A549 (cell line): ENCODE data around the gene ZNF24. TPM values are rescaled to one million over a fixed set of nuclear protein-coding genes. Genes with fewer than 3 reads are reported as not detected.

Experiments
- ATAC-seq, 2 experiments: fragments of 200-7000 bp in 1 of 2; fragments of >200 bp in 1 of 2; cut with Nextera tagmentation in 1 of 2; cut with Tn5 transposase in 1 of 2; 3 replicates each; pipeline versions ENCODE4 v1.8.0 to v1.9.1; 2018 to 2020; ENCODE audit warnings: mild to moderate bottlenecking in 1 of 2, moderate library complexity in 1 of 2
- CTCF ChIA-PET: fragments of 300-600 bp; sonication (Branson Sonifier 250); formaldehyde crosslinking; extraction: SDS; loops from one replicate; lab custom pipeline; 2021; ENCODE audit warnings: antibody characterized with exemption, inconsistent platforms; lab: Yijun Ruan, JAX
- POLR2A ChIA-PET: fragments of 350-600 bp; formaldehyde crosslinking; extraction: SDS; loops from one replicate; lab custom pipeline; 2021; ENCODE audit warnings: antibody characterized with exemption, inconsistent platforms; lab: Yijun Ruan, JAX
- DNase-seq, 2 experiments: peaks; one replicate each; pipeline versions ENCODE4 v3.0.0 to v3.0.0-alpha.2; 2011 to 2016; ENCODE audit warnings: low read depth in 1 of 2, low spot score in 1 of 2
- FAIRE-seq: peaks from 2 replicates; lab custom pipeline; 2011; peaks lifted over from hg19 to GRCh38; lab: Jason Lieb, UNC
- H3K27ac ChIP-seq, 2 experiments: fragments of >200 bp; sonication (Bioruptor Twin); formaldehyde crosslinking; 3 replicates each; pipeline ENCODE4 v1.5.1; 2016 to 2017
- H3K4me1 ChIP-seq: fragments of >200 bp; sonication (Bioruptor Twin); formaldehyde crosslinking; 3 replicates; pipeline ENCODE4 v1.6.1; 2016
- H3K4me2 ChIP-seq: fragments of >200 bp; sonication (Bioruptor Twin); formaldehyde crosslinking; 3 replicates; pipeline ENCODE4 v1.6.1; 2016
- H3K4me3 ChIP-seq: fragments of >200 bp; sonication (Bioruptor Twin); formaldehyde crosslinking; 3 replicates; pipeline ENCODE4 v1.5.1; 2016
- H3K9me3 ChIP-seq: fragments of >200 bp; sonication (Bioruptor Twin); formaldehyde crosslinking; 3 replicates; pipeline ENCODE4 v1.6.1; 2016
- BHLHE40 ChIP-seq: IDR thresholded peaks from 2 replicates; pipeline ENCODE4 v1.6.1; 2012; ENCODE audit warnings: low read depth, low read length, inconsistent platforms
- CBX2 ChIP-seq: fragments of 200-600 bp; sonication (generic); IDR thresholded peaks from 2 replicates; pipeline ENCODE4 v1.6.1; 2016; ENCODE audit warnings: low read depth, mild to moderate bottlenecking, borderline replicate concordance
- CBX8 ChIP-seq: fragments of 200-600 bp; sonication (generic); IDR thresholded peaks from 2 replicates; pipeline ENCODE4 v1.6.1; 2016
- CEBPB ChIP-seq, 2 experiments: fragments of >200 bp in 1 of 2; sonication (Bioruptor Twin) in 1 of 2; formaldehyde crosslinking in 1 of 2; IDR thresholded peaks; 2 replicates each; pipeline ENCODE4 v1.6.1; 2012 to 2016
- CHD4 ChIP-seq: fragments of 200-600 bp; sonication (generic); IDR thresholded peaks from 2 replicates; pipeline ENCODE4 v1.6.1; 2016; ENCODE audit warnings: antibody characterized with exemption, mild to moderate bottlenecking, borderline replicate concordance
- EHF ChIP-seq: fragments of 250-450 bp; sonication (Bioruptor Pico); IDR thresholded peaks from 2 replicates; pipeline ENCODE4 v1.5.0; 2020; ENCODE audit warnings: mild to moderate bottlenecking
- FOSB ChIP-seq: fragments of 250-450 bp; sonication (Bioruptor Pico); IDR thresholded peaks from 2 replicates; pipeline ENCODE4 v1.5.0; 2020; ENCODE audit warnings: mild to moderate bottlenecking, moderate library complexity
- FOSL2 ChIP-seq, 2 experiments: fragments of 450-650 bp in 1 of 2; fragments of >200 bp in 1 of 2; sonication (Bioruptor Twin) in 1 of 2; formaldehyde crosslinking; IDR thresholded peaks; 2 replicates each; pipeline versions ENCODE4 v1.5.0 to v1.6.1; 2016 to 2020; ENCODE audit warnings: mild to moderate bottlenecking in 1 of 2, moderate library complexity in 1 of 2
- GATA3 ChIP-seq: IDR thresholded peaks from 2 replicates; pipeline ENCODE4 v1.6.1; 2012; ENCODE audit warnings: borderline replicate concordance
- HES2 ChIP-seq: fragments of >200 bp; sonication (Bioruptor Twin); formaldehyde crosslinking; IDR thresholded peaks from 2 replicates; pipeline ENCODE4 v1.6.1; 2016
- HOXA7 ChIP-seq: fragments of 250-450 bp; sonication (Bioruptor Pico); IDR thresholded peaks from 2 replicates; pipeline ENCODE4 v1.5.0; 2020; ENCODE audit warnings: mild to moderate bottlenecking, moderate library complexity
- HOXB13 ChIP-seq: fragments of 250-450 bp; sonication (Bioruptor Pico); IDR thresholded peaks from 2 replicates; pipeline ENCODE4 v1.5.0; 2020; ENCODE audit warnings: low read depth, mild to moderate bottlenecking, moderate library complexity
- MAFK ChIP-seq: fragments of 450-650 bp; IDR thresholded peaks from 2 replicates; pipeline ENCODE4 v1.6.1; 2014; ENCODE audit not compliant: partially characterized antibody
- MAZ ChIP-seq: fragments of 150-350 bp; IDR thresholded peaks from 2 replicates; pipeline ENCODE4 v1.6.1; 2014; ENCODE audit warnings: antibody characterized with exemption, low read depth, low read length, borderline replicate concordance
- NFE2L2 ChIP-seq: fragments of 150-350 bp; conservative IDR thresholded peaks from 2 replicates; pipeline ENCODE4 v1.6.1; 2014; ENCODE audit warnings: low read length
- NR3C1 ChIP-seq: fragments of >200 bp; sonication (Bioruptor Twin); formaldehyde crosslinking; IDR thresholded peaks from 3 replicates; pipeline ENCODE4 v1.6.1; 2017
- PHF8 ChIP-seq: fragments of 200-600 bp; sonication (generic); IDR thresholded peaks from 2 replicates; pipeline ENCODE4 v1.6.1; 2016; ENCODE audit warnings: low read depth, mild to moderate bottlenecking, antibody characterized with exemption, moderate library complexity, borderline replicate concordance
- POLR2AphosphoS2 ChIP-seq: conservative IDR thresholded peaks from 2 replicates; pipeline ENCODE4 v1.6.1; 2012; ENCODE audit warnings: low read length, improper control_type of control experiment, inconsistent platforms
- RARB ChIP-seq: fragments of 250-450 bp; sonication (Bioruptor Pico); IDR thresholded peaks from 2 replicates; pipeline ENCODE4 v1.8.0; 2021; ENCODE audit warnings: mild to moderate bottlenecking, moderate library complexity
- RFX5 ChIP-seq: fragments of 450-650 bp; IDR thresholded peaks from 2 replicates; pipeline ENCODE4 v1.7.1; 2014; ENCODE audit warnings: antibody characterized with exemption, mild to moderate bottlenecking, moderate library complexity
- RNF2 ChIP-seq: fragments of 200-600 bp; sonication (generic); IDR thresholded peaks from 2 replicates; pipeline ENCODE4 v1.6.1; 2016; ENCODE audit warnings: low read depth, mild to moderate bottlenecking, antibody characterized with exemption, moderate library complexity, borderline replicate concordance
- SREBF2 ChIP-seq: fragments of 450-650 bp; IDR thresholded peaks from 2 replicates; pipeline ENCODE4 v1.6.1; 2014; ENCODE audit warnings: mild to moderate bottlenecking, moderate library complexity
- TP53 ChIP-seq: fragments of 250-450 bp; sonication (Bioruptor Pico); IDR thresholded peaks from 2 replicates; pipeline ENCODE4 v1.5.0; 2021; ENCODE audit warnings: mild to moderate bottlenecking, moderate library complexity
- WGBS: methylation state at CpG from one replicate; pipeline ENCODE4 v1.1.6; 2017; ENCODE audit errors: missing lambda C conversion rate; 5-methylcytosine and 5-hydroxymethylcytosine counted together
- polyA plus RNA-seq, 4 experiments: library from polyadenylated mRNA; depleted of rRNA in 3 of 4; stranded (reverse); fragments of >200 nt; fragmentation: RNase III in 1 of 4; extraction: RNeasy Plus Mini Kit Qiagen cat#74134 plus additional on column Dnase treatment in 1 of 4; gene quantifications; 2 replicates in 3 of 4; 3 replicates in 1 of 4; pipeline ENCODE4 v1.2.3, GENCODE V29; 2011 to 2017
- TF ChIP-seq, protein P1 (sequence below): IDR thresholded peaks from 2 replicates; pipeline ENCODE4 v1.6.1; 2012
- TF ChIP-seq, protein P2 (sequence below): fragments of 450-650 bp; IDR thresholded peaks from 2 replicates; pipeline ENCODE4 v1.6.1; 2014; ENCODE audit warnings: antibody characterized with exemption

Gene ZNF24
- polyA plus RNA-seq, 2 of the 4 experiments (the other 2 are of a cell fraction): 15.1 to 28.4 TPM

DNA sequence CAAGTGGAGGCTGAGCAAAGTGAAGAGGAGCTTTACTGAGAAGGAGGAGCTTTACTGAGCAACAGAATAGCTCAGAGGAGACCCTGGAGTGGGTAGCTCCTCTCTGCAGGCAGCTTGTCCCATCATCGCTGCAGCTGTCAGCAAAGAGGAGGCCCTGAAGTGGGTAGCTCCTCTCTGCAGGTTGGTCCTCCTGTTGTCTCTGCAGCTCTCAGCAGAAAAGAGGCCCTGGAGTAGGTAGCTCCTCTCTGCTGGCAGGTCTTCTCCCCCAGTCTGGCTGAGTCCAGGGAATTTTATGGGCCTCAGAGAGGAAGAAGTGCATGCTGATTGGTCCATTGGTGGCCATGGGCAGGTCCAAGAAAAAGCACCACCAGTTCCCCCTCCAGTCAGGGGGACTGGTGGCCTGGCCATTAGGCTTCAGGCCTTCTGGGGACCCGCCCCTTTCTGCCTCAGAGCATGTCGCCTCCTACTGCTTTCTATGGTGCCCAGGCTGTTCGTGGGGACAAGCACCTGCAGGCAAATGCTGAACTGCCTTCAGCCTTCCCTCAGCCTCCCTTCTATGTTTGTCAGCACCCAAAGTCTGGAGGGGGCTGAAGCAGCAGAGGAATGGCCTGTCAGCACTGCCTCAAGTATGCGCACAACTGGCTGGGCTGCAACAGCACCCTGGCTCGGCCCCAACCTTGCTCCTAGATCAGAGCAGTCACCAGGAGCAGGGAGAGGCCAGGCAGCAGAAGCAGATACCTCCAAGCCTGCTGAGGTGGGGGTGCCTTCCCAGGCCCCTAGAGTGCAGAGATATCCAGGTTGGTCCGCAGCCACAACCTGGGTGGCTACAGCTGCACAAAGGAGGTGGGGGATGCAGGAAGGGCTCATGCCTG lies 60.1 kb downstream of the ZNF24 start:
- 70% methylated on average over 4 of the region's 7 CpGs for WGBS
- ChIA-PET POLR2A (no interaction called here), CTCF (no interaction called here)
- DNase-seq (peak in 1 of 2 experiments; percentile 5), ATAC-seq (no peak), FAIRE-seq (no peak)
- Histone ChIP-seq H3K9me3 (peaks cover 18% of the 10 kb centered on the region), H3K4me1 (no peaks in the 10 kb centered on the region), H3K4me2 (no peak overlapping the region), H3K27ac (no peak overlapping the region), H3K4me3 (no peak overlapping the region)
- TF ChIP-seq POLR2AphosphoS2: no peak
- TF ChIP-seq FOSL2 (IDR thresholded peaks at IDR 0.05): no peak
- no peak for TF ChIP-seq FOSL2 (CRISPR knock-in tag; IDR thresholded peaks at IDR 0.05)
- no peak for TF ChIP-seq CBX8
- no peak for TF ChIP-seq CBX2
- no peak for TF ChIP-seq TP53
- no peak for TF ChIP-seq CEBPB (IDR thresholded peaks at IDR 0.05)
- TF ChIP-seq NFE2L2: no peak
- no peak for TF ChIP-seq HES2
- TF ChIP-seq SREBF2: no peak
- TF ChIP-seq, protein P1, sequence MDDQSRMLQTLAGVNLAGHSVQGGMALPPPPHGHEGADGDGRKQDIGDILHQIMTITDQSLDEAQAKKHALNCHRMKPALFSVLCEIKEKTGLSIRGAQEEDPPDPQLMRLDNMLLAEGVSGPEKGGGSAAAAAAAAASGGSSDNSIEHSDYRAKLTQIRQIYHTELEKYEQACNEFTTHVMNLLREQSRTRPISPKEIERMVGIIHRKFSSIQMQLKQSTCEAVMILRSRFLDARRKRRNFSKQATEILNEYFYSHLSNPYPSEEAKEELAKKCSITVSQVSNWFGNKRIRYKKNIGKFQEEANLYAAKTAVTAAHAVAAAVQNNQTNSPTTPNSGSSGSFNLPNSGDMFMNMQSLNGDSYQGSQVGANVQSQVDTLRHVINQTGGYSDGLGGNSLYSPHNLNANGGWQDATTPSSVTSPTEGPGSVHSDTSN: no peak
- no peak for TF ChIP-seq RFX5
- no peak for TF ChIP-seq GATA3

GRCh38 chr18:35282353-35282752 lies 61.9 kb downstream of the ZNF24 start:
- FAIRE-seq (no peak), DNase-seq (no peak), ATAC-seq (no peak)
- ChIA-PET CTCF (no interaction called here), POLR2A (no interaction called here)
- no peak for TF ChIP-seq CHD4
- no peak for TF ChIP-seq NR3C1
- no peak for TF ChIP-seq EHF (CRISPR knock-in tag)
- no peak for TF ChIP-seq HOXB13 (CRISPR knock-in tag)
- TF ChIP-seq HES2: no peak
- TF ChIP-seq, protein P2, sequence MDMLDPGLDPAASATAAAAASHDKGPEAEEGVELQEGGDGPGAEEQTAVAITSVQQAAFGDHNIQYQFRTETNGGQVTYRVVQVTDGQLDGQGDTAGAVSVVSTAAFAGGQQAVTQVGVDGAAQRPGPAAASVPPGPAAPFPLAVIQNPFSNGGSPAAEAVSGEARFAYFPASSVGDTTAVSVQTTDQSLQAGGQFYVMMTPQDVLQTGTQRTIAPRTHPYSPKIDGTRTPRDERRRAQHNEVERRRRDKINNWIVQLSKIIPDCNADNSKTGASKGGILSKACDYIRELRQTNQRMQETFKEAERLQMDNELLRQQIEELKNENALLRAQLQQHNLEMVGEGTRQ: no peak
- TF ChIP-seq PHF8: no peak
- no peak for TF ChIP-seq FOSB
- TF ChIP-seq GATA3: no peak
- no peak for TF ChIP-seq HOXA7 (CRISPR knock-in tag)
- TF ChIP-seq MAFK: no peak
- no peak for TF ChIP-seq RNF2
- TF ChIP-seq RARB (CRISPR knock-in tag): no peak
- TF ChIP-seq MAZ: no peak
- TF ChIP-seq BHLHE40: no peak
- 21% methylated on average over 1 of the region's 1 CpG for WGBS
- Histone ChIP-seq H3K4me1 (no peaks in the 10 kb centered on the region), H3K4me2 (no peak overlapping the region), H3K27ac (no peak overlapping the region), H3K4me3 (no peak overlapping the region), H3K9me3 (peaks cover 30% of the 10 kb centered on the region)

Other genes with a start within 250 kb of the ZNF24 start
- 8.0 and 11.2 TPM in 2 replicates for gene ZNF397, start 103.4 kb downstream of the ZNF24 start, polyA plus RNA-seq (2011; rRNA removed)
- gene ZNF397, start 103.4 kb downstream of the ZNF24 start, polyA plus RNA-seq (2017; fragmentation: RNase III; extraction: RNeasy Plus Mini Kit Qiagen cat#74134 plus additional on column Dnase treatment): 7.2 to 8.5 TPM (median 7.9 TPM) in 3 replicates
- 3.0 and 3.4 TPM in 2 replicates for gene ZSCAN30, start 54.2 kb downstream of the ZNF24 start, polyA plus RNA-seq (2011; rRNA removed)
- gene ZSCAN30, start 54.2 kb downstream of the ZNF24 start, polyA plus RNA-seq (2017; fragmentation: RNase III; extraction: RNeasy Plus Mini Kit Qiagen cat#74134 plus additional on column Dnase treatment): 2.9 to 3.5 TPM (median 2.9 TPM) in 3 replicates
- gene ZNF396, start 32.9 kb upstream of the ZNF24 start, polyA plus RNA-seq (2011; rRNA removed): 1.1 and 1.3 TPM in 2 replicates
- gene ZNF396, start 32.9 kb upstream of the ZNF24 start, polyA plus RNA-seq (2017; fragmentation: RNase III; extraction: RNeasy Plus Mini Kit Qiagen cat#74134 plus additional on column Dnase treatment): 0.76 to 1.1 TPM (median 0.94 TPM) in 3 replicates
- gene INO80C, start 153.5 kb upstream of the ZNF24 start, polyA plus RNA-seq (2011; rRNA removed): 22.1 and 22.4 TPM in 2 replicates
- gene INO80C, start 153.5 kb upstream of the ZNF24 start, polyA plus RNA-seq (2017; fragmentation: RNase III; extraction: RNeasy Plus Mini Kit Qiagen cat#74134 plus additional on column Dnase treatment): 30.8 to 34.4 TPM (median 33.3 TPM) in 3 replicates
- 93.0 and 113 TPM in 2 replicates for gene GALNT1, start 237.3 kb upstream of the ZNF24 start, polyA plus RNA-seq (2011; rRNA removed)
- gene GALNT1, start 237.3 kb upstream of the ZNF24 start, polyA plus RNA-seq (2017; fragmentation: RNase III; extraction: RNeasy Plus Mini Kit Qiagen cat#74134 plus additional on column Dnase treatment): 94.0 to 97.4 TPM (median 96.6 TPM) in 3 replicates